GM19351 (cell line): ENCODE measurements around the gene STMP1.
A peak's percentile ranks its signal among the peaks of the same experiment; 100 is the strongest.
"Not testable (repeated sequence)": the region's sequence is repeated elsewhere in the genome, so short reads cannot be mapped to it uniquely, and the experiment has no call there.

Source experiments
- ATAC-seq: cut with Tn5 transposase; IDR thresholded peaks from one replicate; pipeline ENCODE4 v1.9.1; 2021; ENCODE audit warnings: mild to moderate bottlenecking, moderate library complexity; ENCODE audit not compliant: unreplicated experiment

The STMP1 gene

GRCh38 chr7:135664046-135664589, 1.8 kb downstream of the STMP1 start:
- no peak for ATAC-seq

- ATAC-seq = no peak
Observed at GRCh38 chr7:135665042-135665441, 2.7 kb downstream of the STMP1 start.

GRCh38 chr7:135666156-135666555, 3.8 kb downstream of the STMP1 start:
- no peak for ATAC-seq

DNA sequence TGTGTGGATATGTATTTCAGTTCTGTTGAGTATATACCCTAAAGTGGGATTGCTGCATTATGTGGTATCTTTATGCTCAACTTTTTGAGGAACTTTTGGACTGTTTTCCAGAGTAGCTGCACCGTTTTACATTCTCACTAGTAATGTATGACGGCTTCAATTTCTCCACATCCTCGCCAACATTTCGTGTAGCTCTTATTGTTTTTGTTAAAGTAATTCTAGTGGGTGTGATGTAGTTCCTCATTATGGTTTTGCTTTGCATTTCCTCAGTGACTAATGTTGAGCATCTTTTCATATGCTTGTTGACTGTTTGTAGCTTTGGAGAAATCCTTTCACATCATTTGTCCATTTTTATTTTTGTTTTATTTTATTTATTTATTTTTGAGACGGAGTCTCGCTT, 4.5 kb downstream of the STMP1 start:
- no peak for ATAC-seq

GRCh38 chr7:135667626-135668025, 5.3 kb downstream of the STMP1 start:
- not testable (repeated sequence) for ATAC-seq

DNA sequence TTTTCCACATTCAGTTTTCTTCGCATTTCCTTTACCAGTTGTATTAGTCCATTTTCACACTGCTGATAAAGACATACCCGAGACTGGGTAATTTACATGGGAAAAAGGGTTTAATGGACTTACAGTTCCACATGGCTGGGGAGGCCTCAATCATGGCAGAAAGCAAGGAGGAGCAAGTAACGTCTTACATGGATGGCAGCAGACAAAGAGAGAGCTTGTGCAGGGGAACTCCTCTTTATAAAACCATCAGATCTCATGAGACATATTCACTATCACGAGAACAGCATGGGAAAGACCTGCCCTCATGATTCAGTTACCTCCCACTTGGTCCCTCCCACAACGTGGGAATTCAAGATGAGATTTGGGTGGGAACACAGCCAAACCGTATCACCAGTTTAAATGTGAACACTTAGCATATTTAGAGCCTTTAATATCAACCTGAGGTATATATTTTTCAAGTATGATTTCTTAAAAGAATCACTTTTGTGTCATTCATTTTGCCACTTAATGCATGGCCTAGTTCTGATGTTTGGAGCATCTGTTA, 6.6 kb downstream of the STMP1 start:
- not testable (repeated sequence) for ATAC-seq

DNA sequence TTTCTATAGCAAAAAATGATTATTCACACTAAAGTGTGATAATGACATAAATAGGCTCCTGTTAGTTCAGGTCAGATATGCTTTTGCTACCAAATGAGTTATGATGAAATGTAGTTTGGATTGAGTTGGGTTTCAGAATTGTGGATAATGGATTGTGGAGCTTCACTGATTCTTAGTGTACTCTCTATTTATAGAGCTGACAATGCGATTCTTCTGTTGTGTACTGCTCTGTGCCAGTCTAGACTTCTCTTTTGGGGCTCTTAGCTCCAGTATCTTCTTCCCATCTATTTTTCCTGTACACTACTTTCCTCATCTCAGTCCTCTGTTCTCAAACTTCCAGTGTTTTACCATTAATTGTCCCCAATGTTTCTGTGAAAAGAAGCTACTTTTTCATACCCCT, 7.5 kb downstream of the STMP1 start:
- no peak for ATAC-seq

DNA sequence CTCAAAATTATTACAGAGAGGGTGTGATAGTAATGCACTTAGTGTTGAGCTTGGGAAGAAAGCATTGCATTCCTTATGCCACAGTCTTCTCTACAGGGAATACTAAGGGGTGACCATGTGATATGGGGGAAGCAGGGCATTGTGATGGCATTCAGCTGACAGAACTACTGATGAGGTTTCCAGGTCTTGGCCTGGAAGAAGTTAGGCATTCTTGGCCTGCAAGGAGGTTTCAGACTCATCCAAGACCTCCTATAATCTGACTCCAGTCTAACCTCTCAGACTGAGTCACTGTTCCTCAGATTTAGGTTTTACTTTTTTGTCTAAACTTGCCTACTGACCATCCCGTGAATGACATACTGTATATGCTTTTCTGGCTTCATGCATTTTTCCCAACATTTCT, 7.9 kb downstream of the STMP1 start:
- no peak for ATAC-seq

DNA sequence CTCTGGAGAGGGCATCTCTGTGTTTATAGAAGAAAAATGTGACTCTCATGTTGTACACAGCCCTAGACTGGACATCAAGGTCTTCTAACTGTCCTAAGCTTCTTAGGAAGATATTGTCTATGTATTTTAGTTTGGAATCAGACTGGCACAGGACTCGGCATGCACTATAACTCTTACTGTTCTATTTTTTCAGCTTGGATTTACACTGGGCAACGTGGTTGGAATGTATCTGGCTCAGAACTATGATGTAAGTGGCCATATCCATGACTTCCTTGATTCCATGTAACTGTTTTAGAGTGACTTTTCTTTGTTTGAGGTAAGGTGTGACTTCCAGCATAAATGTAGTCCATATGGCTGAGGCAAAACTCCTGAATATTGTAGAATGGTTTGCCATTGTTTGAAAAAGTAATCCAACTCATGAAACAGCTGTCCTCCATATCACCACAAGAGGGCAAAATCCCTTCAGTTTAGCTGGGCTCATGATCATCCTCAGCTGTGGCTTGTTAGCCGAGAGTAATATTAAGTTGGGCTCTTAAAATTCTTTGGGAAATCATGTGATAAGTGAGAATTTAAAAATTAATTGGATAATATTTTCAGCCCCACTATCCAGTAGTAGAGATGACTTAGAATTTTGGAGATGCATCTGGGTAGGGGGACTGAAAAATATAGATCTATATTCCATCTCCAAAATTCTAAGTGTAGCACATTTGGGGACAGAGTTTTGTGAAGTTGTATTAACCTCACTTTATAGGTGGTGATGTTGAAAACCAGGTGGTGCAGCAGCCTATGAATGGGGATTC, 10.4 kb downstream of the STMP1 start:
- ATAC-seq = peak; percentile 87

DNA sequence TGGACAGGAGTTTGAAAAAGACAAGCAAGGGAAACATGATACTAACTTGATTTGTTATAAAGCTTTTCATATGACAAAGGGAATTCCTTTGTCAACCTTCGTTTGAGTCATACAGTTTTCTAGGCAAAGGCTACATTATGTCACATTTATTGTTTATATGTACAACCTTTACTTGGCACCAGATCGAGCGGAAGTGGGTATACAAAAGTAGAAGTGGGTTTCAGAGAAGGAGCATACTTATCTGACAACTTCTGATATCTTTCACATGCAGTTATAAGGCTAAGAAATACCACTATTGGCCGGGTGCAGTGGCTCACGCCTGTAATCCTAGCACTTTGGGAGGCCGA, 11.0 kb downstream of the STMP1 start:
- ATAC-seq = no peak

- no peak for ATAC-seq
Observed at GRCh38 chr7:135678612-135679575, 16.6 kb downstream of the STMP1 start.

- no peak for ATAC-seq
Observed at GRCh38 chr7:135681762-135682161, 19.4 kb downstream of the STMP1 start.

DNA sequence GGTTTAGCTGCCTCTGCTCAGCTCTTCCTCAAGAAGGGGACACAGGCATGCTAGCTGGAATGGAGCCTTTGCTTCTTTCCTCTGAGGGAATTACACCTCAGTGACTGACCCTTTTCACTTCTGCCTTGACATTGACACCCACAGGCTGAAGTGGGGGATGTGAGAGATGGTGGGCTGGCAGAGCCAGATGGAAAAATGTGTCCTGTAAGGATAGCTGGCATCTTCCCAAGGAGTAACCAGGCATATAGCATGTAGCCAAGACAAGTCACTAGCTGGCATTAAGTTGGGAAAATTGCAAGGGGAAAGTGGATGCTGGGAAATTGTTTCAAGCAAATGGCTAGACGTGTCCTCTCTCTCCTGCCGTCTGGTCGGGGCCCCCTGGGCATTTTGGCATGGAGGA, 19.9 kb downstream of the STMP1 start:
- ATAC-seq = no peak

GRCh38 chr7:135683609-135684008, 21.3 kb downstream of the STMP1 start:
- ATAC-seq = no peak

GRCh38 chr7:135684136-135684535, 21.8 kb downstream of the STMP1 start:
- ATAC-seq = no peak

DNA sequence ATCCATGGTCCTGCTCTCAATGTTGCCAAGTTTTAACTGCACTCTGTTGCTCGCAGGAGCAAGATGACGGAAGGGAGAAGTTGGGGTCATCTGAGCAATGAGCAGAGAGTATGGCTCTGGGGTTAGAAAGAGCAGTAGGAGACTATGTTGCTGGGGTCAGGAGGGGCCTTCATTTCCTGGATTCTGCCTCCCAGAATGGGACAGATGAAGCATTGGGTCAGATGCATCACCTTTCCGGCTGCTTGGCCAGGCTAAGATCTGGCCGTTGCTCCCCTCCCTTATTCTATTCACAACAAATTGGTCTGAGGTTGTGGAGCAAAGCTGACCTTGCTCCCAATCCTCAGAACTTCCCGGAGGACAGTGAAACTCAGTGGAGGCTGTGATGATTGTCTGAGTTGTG, 22.4 kb downstream of the STMP1 start:
- ATAC-seq = no peak

GRCh38 chr7:135685306-135686084, 23.2 kb downstream of the STMP1 start:
- no peak for ATAC-seq

GRCh38 chr7:135687466-135687865, 25.2 kb downstream of the STMP1 start:
- no peak for ATAC-seq

DNA sequence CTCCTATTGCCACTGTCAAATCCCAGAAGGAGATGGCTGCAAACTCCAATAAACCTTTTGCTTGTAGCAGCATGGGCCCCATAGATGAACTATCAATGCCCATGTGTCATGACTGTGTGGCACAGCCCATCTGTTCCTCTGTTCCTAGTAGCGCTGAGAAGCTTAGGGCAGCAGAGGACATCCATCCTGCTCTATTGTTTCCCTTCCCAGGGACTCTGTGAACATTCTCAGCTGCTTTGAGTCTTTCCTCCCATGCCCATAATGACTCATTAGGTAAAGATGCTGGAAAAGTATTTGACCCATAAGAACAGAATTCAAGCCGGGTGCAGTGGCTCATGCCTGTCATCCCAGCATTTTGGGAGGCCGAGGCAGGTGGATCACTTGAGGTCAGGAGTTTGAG, 28.3 kb downstream of the STMP1 start:
- no peak for ATAC-seq

DNA sequence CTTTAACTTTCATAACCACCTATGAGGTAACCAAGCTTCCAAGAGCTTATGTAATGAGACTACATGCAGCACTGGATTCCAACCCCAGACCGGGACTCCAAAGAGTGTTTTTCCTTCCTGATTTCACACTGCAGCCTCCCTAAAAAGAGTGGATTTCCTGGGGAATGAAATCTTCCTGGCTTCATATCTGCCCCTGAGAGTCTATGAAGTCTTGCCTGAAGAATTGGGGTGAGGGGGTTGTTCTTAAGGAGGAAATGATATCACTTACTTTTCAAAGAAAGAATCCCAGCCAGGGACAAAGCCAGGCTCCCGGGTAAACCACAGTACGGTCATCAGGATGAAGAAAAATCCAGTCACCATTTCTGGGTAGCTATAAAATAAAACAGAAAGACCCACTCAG, 29.7 kb downstream of the STMP1 start:
- no peak for ATAC-seq

- not testable (repeated sequence) for ATAC-seq
Observed at GRCh38 chr7:135692606-135693005, 30.3 kb downstream of the STMP1 start.
